ENCODE data around the gene CDC42BPB.
"Not testable (repeated sequence)": the region's sequence is repeated elsewhere in the genome, so short reads cannot be mapped to it uniquely, and the experiment has no call there.

CDC42BPB gene

DNA sequence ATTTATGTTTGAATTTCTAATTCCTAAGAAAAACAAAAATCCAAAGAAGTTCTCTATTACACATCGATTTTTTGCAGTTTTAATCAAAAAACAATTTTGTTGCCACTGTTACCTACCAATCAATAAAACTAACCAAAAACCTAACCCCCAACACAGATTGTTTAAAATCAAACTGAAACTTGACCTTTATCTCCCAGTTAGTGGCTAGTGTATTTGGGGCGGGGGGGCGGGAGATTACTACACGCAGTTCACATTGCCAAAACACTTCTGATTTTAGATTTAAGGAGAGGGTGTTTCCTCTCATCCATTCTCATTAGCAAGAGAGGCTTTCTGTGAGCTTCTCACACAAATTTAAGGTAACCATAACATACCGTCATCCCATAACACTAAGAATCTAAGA lies 6.4 kb downstream of the CDC42BPB start:
- DNase-seq (ENCODE audit: low read depth), result no peak

DNA sequence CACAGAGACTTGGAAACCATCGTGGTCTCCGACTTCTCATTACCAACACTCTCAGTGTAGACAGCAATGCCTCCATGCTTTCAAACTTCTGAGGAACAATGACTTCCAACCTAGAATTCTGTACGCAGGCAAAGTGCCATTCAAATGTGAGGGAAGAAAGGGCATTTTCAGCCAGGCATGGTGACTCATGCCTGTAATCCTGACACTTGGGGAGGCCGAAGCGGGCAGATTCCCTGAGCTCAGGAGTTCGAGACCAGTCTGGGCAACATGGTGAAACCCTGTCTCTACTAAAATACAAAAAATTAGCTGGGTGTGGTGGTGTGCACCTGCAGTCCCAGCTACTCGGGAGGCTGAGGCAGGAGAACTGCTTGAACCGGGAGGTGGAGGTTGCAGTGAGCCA lies 9.9 kb downstream of the CDC42BPB start:
- not testable (repeated sequence) for DNase-seq (ENCODE audit: low read depth)

DNA sequence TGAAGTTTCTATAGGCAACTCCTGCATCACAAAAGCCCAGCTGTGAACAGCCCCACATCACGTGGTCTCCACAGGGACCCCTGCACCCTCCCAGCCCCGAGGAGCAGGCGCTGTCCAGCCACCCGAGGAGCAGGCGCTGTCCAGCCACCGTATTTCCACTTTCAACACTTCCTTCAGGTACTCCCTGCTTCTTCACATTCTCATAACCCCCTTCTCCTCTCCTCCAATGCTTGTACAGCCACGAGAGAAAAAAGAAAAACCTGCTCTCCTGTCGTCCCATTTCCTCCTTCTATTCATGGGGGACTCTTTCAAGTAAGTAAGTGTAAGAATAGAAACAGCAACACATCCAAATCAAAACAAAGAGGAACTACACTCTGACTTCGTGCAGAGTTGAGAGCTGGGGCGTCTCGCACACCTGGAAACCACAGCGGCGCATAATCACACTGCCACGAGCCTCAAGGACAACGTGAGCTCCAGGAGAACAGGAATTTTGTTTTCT lies 11.9 kb downstream of the CDC42BPB start:
- no peak for DNase-seq (ENCODE audit: low read depth)

DNA sequence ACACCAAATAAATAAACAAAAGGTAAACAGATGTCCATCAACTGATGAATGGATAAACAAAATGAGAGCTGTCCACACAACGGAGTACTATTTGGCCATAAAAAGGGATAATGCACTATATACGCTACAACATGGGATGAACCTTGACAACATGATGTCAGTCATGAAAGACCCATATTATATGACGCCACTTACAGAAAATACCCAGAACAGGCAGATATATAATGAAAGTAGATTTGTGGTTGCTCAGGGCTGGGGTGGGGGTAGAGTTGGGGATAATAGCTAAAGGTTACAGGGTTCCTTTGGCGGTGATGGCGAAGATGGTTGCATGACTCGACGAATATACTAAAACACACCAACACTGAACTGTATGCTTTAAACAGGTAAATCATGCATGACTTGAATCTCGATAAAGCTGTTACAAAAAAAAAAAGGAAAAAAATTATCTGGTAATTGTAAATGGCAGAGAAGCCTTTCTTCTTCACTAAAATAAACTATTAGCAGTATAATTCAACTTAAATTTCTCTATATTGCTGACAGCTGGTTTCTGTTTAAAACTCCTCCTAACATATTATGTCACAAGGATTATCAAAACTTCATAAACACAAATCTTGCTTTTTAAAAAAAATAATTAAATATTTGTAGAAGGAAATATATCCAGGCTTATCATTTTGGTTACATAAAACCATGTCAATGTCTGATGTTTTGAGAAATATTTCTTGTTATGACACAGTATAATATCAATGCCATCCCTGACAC lies 13.9 kb downstream of the CDC42BPB start:
- DNase-seq (ENCODE audit: low read depth), result no peak

DNA sequence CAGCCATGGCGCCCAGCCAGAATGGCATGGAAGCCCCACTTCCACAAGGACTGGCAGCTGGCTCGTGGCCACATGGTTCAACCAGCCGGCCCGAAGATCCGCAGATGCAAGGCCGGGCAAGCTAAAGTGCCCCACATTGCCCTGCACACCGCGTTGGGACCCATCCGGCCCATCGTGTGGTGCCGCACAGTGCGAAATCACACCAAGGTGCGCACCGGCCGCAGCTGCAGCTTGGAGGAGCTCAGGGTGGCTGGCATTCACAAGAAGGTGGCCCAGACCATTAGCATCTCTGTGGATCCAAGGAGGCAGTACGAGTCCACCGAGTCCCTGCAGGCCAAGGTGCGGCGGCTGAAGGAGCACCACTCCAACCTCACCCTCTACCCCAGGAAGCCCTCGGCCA lies 15.9 kb downstream of the CDC42BPB start:
- DNase-seq (ENCODE audit: low read depth), result no peak

DNA sequence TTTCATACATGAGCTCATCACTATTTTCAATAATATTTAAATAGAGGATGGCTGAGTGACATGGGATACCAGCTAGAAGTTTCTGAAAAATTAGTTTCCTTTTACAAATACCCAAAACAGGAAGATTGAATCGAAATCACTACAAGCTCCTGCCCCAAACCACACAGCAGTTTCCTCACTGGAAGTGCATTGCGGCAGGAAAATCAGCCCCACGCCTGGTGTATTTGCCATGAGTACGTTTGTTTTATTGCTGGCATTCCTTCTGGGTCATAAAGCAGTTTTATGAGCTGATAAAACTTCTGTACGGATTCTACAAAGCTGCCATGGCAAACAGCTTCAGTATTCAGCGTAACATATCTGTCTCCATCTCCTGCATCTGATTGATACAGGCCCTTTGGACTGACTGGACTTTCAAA lies 23.7 kb downstream of the CDC42BPB start:
- no peak for DNase-seq (ENCODE audit: low read depth)

DNA sequence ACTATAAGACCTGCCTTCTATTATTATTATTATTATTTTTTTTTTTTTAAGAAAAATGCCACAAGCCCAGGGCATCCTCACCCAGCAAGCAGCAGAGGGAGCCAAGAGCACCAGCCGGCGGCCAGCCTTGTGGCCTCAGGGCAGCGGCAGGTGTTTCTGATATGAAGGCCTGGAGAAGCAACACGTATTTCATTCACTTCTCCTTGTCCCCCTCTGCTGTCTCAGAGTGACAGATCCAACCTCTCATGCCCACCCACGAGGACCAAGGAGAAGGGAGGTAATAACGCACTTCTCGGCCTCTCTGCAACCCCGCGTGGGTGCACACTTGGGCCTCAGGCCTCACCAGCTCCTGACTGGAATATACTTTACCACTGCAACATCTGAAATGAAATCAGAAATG lies 25.4 kb downstream of the CDC42BPB start:
- no peak for DNase-seq (ENCODE audit: low read depth)

DNA sequence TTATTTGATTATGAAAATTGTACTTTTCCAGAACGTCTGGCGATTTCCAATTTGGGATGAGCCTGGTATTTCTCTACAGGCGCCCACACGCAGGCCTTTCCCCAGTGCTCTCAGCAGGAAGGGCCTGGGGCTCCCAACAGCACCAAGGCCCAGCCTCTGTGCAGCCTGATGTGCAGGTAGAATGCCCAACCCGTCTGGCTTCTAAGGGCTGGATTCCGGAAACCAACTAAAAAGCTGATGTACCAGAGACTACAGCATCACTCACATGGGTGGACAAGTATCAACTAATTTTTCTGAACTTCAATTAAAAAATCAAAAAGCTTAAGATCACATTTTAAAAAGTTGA lies 25.8 kb downstream of the CDC42BPB start:
- no peak for DNase-seq (ENCODE audit: low read depth)

DNA sequence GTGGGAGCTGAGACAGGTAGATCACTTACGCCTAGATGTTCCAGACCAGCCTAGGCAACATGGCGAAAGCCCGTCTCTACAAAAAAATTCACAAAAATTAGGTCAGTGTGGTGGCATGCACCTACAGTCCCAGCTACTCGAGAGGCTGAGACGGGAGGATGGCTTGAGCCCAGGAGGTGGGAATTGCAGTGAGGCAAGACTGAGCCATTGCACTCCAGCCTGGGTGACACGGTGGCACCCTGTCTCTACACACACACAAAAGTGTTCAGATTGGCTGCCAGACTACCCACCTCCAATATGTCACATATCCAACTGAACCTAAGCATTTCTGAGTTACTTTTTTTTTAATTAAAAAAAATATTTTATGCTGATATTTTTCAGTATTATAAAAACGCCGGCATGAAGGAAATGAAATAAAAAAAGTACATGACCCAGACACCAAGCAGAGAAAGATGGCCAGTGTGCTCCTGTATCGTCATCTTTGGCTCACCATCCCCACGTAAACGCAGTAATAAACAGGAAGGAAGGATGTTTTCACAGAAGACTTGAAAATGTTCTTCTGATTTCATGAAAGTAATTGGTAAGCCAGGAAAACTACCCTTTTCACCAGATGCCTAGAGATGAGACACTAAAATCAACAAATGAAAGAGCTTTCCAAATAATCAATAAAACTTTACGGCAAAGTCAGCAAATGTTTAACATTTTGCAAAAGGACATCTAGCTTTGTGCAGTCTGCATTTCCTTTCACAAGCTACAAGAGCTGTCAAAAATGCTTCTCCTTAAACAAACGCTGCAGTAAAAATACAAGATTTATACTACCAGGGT lies 26.4 kb downstream of the CDC42BPB start:
- DNase-seq (ENCODE audit: low read depth), result no peak

DNA sequence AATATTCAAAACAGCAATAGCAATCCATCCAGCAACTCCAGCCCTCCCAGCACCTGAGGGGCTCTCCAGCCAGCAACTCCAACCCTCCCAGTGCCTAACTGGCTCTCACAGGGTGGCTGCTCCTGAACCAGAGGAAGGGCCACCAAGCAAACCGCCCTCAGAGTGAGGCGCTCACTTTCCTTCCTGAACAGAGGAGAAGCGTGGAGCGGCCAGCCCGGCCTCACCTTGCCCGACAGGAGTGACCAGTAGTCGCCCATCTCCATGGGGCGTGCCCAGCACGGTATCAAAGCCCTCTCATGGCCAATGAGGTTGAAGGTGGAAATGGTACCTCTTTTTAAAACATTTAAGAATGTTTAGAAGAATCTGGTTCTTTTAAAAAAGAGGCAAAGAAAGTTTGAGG lies 27.4 kb downstream of the CDC42BPB start:
- DNase-seq (ENCODE audit: low read depth), result no peak

DNA sequence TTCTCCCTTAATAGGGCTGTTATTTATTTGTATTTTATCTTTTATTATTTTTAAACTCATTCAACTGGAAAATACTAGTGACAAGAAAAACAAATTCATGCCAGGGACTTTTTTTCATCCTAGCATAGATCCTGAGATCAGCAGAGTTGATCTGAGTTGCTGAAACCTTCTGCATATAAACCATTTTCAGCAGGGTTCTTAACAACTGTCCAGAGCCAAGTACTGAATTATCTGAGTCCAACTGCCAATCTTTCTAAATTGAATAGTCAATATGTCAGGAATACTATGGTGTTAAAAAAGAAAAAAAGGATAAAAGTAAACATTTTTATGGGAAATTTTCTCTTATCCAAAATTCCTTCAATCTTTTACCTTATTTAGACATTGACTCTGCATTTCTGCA lies 28.6 kb downstream of the CDC42BPB start:
- DNase-seq (ENCODE audit: low read depth), result no peak

DNA sequence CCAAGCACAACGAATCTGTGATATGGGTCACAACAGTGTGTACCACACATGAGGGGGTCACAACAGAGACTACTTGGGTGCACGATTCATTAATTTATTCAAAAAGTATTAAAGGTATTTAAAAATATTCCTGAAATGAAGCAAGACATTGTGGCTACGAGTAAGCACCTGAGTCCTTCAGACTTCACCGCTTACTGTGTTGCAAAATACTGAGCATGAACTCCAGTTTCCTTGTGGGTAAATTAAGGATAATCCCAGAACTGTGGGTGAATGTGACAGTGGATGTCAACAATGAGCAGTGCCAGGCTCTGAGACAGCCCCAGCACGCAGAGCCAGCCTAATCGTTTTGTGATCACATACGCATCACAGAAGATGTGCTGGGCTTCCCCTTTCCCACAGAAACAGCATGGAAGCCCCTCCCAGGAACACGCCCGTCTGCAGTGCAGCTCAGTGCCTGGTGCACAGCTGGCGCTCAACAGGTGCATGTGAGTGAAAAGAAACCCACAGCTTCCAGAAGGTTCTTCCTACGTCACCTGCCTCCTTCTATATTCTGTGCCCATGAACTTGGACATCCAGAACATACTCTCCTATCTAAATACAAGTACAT lies 29.1 kb downstream of the CDC42BPB start:
- DNase-seq (ENCODE audit: low read depth), result no peak

DNA sequence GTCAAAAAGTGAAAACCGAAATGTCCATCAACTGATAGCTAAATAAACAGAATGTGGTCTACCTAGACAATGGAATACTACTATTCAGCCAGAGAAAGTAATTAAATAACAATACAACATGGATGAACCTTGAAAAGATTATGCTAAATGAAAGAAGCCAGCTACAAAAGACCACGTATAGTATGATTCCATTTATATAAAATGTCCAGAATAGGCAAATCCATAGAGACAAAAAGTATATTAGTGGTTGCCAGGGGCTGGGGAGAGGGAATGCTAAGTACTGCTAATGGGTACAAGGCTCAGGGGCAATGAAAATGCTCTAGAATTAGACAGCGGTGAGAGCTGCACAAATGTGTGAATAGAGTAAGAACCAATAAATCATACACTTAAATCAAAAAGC lies 29.9 kb downstream of the CDC42BPB start:
- no peak for DNase-seq (ENCODE audit: low read depth)

DNA sequence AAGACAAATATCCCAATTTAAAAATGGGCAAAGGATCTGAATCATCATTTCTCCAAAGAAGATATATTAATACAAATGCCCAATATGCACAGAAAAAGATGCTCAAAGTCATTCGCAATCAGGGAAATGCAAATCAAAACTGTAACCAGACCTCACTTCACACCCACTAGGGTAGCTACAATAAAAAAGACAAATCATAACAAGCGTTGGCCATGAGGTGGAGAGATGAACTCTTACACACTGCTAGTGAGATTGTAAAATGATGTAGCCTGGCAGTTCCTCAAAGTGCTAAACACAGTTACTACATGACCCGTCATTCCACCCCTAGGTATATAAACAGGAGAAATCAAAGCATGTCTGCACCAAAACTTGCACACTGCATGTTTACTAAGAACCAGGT lies 30.4 kb downstream of the CDC42BPB start:
- DNase-seq (ENCODE audit: low read depth), result no peak

DNA sequence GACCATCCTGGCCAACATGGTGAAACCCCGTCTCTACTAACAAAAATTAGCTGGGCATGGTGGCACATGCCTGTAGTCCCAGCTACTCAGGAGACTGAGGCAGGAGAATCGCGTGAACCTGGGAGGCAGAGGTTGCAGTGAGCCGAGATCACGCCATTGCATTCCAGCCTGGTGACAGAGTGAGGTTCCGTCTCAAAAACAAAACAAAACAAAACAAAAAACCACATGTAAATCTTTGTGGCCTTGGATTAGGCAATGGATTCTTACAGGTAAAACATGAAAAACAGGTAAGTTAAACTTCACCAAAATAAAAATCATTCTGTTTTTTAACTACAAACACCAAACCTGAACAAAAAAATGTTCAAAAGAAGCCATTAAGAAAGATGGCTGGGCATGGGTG lies 31.2 kb downstream of the CDC42BPB start:
- not testable (repeated sequence) for DNase-seq (ENCODE audit: low read depth)

DNA sequence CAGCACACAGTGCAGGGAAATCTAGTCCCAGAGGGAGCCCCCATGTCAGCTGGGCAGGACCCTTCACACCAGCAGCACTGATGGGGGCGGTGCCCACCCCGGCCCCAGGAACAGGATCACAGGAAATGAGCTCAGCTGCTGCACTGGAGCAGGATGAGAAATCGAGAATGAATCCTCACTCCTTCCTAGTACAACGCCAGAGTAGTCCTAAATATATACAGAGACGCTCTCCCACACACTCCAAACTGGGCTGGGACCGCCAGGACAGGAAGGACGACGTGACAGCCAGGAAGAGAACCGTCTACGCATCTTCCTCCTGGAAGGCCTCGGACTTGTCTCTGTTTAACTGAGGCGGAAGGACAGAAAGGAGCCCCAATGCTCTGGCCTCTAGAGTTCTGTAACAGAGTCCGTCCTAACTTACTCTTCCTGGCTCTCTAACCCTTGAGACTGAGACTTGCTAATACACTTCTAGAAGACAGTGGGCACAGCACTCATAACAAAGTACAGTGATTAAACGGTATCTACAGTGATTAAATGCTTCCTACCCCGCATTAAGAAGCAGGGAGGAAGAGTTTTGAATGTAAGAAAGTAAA lies 33.4 kb downstream of the CDC42BPB start:
- DNase-seq (ENCODE audit: low read depth), result no peak

DNA sequence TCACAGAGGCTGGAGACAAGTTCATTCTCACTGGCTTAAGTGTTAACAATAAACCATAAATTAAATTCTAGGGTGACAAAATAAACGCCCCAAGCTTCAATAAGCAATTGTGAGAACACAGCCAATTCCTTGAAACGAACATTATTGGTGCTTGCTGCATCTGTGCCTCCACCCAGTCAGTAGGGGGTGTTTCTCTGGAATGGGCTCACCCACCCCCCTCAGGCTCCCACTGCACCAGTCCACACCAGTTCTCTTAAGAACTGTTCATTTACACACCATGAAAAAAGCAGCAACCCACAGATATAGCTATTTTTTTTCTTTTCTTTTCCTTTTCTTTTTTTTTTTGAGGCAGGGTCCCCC lies 34.7 kb downstream of the CDC42BPB start:
- DNase-seq (ENCODE audit: low read depth), result no peak

DNA sequence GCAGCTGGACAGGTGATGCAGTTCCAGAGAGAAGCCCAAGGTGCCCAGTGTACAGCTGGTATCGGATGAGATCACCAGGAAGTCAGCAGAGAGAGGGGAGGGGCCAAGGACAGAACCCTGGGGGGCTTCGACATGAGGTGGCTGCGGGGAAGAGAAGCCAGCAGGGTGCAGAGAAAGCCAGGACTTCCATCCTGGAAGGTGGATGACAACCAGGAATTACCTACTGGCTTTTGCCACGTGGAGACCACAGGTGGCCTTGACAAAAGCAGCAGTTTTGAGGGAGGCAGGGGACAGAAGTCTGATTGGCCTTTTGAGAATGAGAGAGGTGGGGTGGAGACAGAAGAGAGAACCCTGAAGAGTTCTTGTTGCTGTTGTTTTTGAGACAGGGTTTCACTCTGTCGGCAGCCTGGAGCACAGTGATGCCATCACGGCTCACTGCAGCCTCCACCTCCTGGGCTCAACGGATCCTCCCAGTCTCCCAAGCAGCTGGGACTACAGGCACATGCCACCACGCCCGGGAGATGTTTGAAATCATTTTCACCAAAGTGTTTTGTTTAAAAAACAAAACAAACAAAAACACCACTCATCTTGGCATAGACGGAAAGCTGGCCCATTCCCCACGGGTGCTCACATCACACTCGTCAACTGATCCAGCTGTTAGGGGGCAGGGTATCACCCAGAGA lies 35.2 kb downstream of the CDC42BPB start:
- no peak for DNase-seq (ENCODE audit: low read depth)

DNA sequence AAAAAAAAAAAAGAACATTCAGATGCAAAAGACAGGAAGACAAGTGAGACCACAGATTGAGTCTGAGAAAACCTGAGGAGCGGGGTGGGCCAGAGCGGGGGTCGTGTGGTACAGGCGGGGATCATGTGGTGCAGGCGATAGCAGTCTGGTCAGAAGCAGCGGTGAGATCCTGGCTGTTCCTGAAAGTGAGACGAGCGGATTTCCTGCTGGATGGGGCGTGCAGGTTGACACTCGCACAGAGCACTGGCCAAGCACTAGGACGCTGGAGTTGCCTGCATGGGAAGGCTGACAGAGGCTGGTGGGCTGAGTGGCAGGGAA lies 35.7 kb downstream of the CDC42BPB start:
- no peak for DNase-seq (ENCODE audit: low read depth)

DNA sequence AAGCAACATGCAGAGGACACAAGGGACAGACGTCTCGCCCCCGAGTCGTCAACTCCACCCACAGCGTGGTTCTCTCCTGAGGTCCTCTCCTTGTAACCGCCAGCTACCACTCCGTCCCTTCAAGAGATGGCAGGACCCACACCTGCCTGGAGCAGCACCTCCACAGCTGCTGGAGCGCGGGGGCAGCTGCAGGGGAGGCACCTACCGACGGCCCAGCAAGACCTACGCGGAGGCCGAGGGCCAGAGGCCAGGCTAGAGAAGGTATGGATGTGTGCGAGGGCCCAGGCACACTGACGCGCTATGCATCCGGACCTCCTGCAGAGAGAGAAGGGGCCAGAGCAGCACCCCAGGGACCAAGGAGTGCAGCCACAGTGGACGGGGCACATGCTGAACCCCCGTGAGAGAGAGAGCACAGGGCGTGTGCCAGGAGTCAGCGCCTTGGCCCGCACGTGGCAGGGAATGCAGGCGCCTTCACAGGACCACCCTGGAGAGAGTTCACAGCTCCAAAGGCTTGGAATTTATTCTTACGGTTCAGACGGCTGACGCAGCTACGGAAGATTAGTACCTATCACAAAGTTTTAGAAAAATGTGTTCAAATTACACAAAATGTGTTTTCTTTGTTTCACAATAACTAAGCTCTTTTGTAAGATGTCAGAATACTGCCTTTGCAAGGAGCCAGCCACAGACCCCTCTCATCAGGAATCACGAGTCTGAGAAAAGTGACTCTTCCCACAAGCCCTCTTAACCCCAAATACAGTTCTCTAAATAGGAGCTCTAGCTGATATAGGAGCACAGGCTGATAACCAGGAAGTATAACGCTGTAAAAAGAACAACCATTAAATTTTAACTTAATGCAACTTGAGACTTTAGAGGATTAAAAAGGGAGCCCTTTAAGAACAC lies 36.8 kb downstream of the CDC42BPB start:
- DNase-seq (ENCODE audit: low read depth), result no peak

DNA sequence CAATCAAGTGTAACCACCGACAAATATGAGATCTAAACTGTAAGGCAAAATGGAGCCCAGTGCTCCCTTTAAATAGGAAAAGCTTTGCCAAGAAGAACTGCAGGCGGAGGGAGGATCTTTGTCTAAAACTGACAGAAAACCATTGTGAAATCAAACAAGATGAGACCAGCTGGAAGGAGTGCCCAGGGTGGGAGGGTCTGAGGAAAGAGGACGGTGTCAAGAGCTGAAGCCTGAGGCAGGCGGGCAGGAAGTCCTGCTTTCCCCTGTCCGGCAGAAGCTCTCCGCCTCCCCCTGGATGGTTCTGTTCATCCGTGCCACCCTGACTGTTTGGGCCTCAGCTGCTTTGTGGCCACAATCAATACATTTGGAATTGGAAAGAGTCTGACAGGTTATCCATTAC lies 37.5 kb downstream of the CDC42BPB start:
- no peak for DNase-seq (ENCODE audit: low read depth)

Data from activated gamma-delta T cell treated with anti-CD3 and anti-CD28 coated beads, Interleukin-2, amount 50 U/mL, for 16 hours (primary cell).